ENCODE measurements around the gene ADAT3.
A peak's percentile ranks its signal among the peaks of the same experiment; 100 is the strongest.
"Not testable (repeated sequence)": the region's sequence is repeated elsewhere in the genome, so short reads cannot be mapped to it uniquely, and the experiment has no call there.

ADAT3 gene

GRCh38 chr19:1867349-1867724 lies 37.9 kb upstream of the ADAT3 start:
- no peak for DNase-seq

- DNase-seq, result no peak
Measured at GRCh38 chr19:1868971-1869370, 36.2 kb upstream of the ADAT3 start.

- no peak for DNase-seq
Measured at GRCh38 chr19:1871140-1871597, 34.0 kb upstream of the ADAT3 start.

- DNase-seq, result no peak
Measured at GRCh38 chr19:1871630-1872029, 33.6 kb upstream of the ADAT3 start.

- no peak for DNase-seq
Measured at GRCh38 chr19:1872807-1873523, 32.2 kb upstream of the ADAT3 start.

GRCh38 chr19:1873524-1874473 lies 31.4 kb upstream of the ADAT3 start:
- DNase-seq, result no peak

GRCh38 chr19:1874554-1875185 lies 30.5 kb upstream of the ADAT3 start:
- DNase-seq, result peak; percentile 64

- DNase-seq, result not testable (repeated sequence)
Measured at GRCh38 chr19:1875265-1875645, 29.9 kb upstream of the ADAT3 start.

- DNase-seq, result peak; percentile 86
Measured at GRCh38 chr19:1875646-1876495, 29.3 kb upstream of the ADAT3 start.

GRCh38 chr19:1876496-1877279 lies 28.5 kb upstream of the ADAT3 start:
- not testable (repeated sequence) for DNase-seq

GRCh38 chr19:1877280-1877660 lies 27.9 kb upstream of the ADAT3 start:
- DNase-seq, result not testable (repeated sequence)

- not testable (repeated sequence) for DNase-seq
Measured at GRCh38 chr19:1878583-1878982, 26.6 kb upstream of the ADAT3 start.

- DNase-seq, result not testable (repeated sequence)
Measured at GRCh38 chr19:1879982-1880381, 25.2 kb upstream of the ADAT3 start.

GRCh38 chr19:1880611-1881392 lies 24.4 kb upstream of the ADAT3 start:
- no peak for DNase-seq

GRCh38 chr19:1881393-1882088 lies 23.7 kb upstream of the ADAT3 start:
- not testable (repeated sequence) for DNase-seq

- peak; percentile 88 for DNase-seq
Measured at GRCh38 chr19:1882089-1882785, 23.0 kb upstream of the ADAT3 start.

GRCh38 chr19:1882786-1883692 lies 22.2 kb upstream of the ADAT3 start:
- no peak for DNase-seq

- DNase-seq, result no peak
Measured at GRCh38 chr19:1883784-1884183, 21.4 kb upstream of the ADAT3 start.
